ENCODE results near the gene BNC2.
"Not testable (repeated sequence)": the region's sequence is repeated elsewhere in the genome, so short reads cannot be mapped to it uniquely, and the experiment has no call there.

Gene BNC2

GRCh38 chr9:16484744-16485143 is 385.7 kb downstream of the BNC2 start:
- no peak for ATAC-seq
- H3K9me3 Mint-ChIP-seq, result peaks cover 7% of the 10 kb centered on the region
- no peak for DNase-seq (ENCODE audit: low spot score in 2 of 2)
- H3K27ac Mint-ChIP-seq, result no peak overlapping the region
- no peaks in the 10 kb centered on the region for H3K4me1 Mint-ChIP-seq
- no peak overlapping the region for H3K4me3 Mint-ChIP-seq
- H3K36me3 Mint-ChIP-seq, result no peaks in the 10 kb centered on the region

GRCh38 chr9:16484180-16484579 is 386.3 kb downstream of the BNC2 start:
- Mint-ChIP-seq H3K27ac (no peak overlapping the region), H3K36me3 (no peaks in the 10 kb centered on the region), H3K4me1 (no peaks in the 10 kb centered on the region), H3K4me3 (no peak overlapping the region), H3K9me3 (peaks cover 7% of the 10 kb centered on the region)
- DNase-seq (ENCODE audit: low spot score in 2 of 2) (no peak), ATAC-seq (no peak)

DNA sequence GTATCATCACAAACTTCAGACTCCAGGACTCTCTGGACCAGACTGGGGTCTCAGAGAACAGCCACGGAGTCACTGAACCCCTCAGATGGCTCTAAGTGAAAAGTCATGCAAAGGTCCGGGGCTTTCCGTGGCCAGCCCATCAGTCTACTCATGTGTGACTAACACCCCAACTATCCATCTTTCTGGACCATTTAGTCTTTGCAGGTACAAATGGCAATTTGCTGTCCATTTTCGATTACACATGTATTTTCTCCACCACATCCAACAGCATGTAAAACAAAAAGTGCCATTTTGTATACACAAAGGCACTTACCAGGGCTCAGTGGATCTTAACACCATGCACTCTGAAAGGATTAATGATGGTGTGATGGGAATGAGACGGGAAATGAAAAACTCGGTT is 387.7 kb downstream of the BNC2 start:
- H3K36me3 Mint-ChIP-seq, result no peaks in the 10 kb centered on the region
- H3K4me3 Mint-ChIP-seq, result no peak overlapping the region
- no peaks in the 10 kb centered on the region for H3K4me1 Mint-ChIP-seq
- ATAC-seq (no peak), DNase-seq (ENCODE audit: low spot score in 2 of 2) (no peak)
- peaks cover 7% of the 10 kb centered on the region for H3K9me3 Mint-ChIP-seq
- H3K27ac Mint-ChIP-seq, result no peak overlapping the region

DNA sequence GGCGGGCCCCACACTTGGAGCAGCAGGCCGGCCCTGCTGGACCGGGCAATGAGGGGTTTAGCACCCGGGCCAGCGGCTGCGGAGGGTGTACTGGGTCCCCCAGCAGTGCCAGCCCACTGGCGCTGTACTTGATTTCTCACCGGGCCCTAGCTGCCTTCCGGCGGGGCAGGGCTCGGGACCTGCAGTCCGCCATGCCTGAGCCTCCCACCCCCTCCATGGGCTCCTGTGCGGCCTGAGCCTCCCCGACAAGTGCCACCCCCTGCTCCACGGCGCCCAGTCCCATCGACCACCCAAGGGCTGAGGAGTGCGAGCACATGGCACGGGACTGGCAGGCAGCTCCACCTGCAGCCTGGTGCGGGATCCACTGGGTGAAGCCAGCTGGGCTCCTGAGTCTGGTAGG is 389.9 kb downstream of the BNC2 start:
- ATAC-seq; DNase-seq (ENCODE audit: low spot score in 2 of 2); H3K36me3 Mint-ChIP-seq; H3K27ac Mint-ChIP-seq; H3K4me1 Mint-ChIP-seq; H3K4me3 Mint-ChIP-seq; H3K9me3 Mint-ChIP-seq: not testable (repeated sequence)

DNA sequence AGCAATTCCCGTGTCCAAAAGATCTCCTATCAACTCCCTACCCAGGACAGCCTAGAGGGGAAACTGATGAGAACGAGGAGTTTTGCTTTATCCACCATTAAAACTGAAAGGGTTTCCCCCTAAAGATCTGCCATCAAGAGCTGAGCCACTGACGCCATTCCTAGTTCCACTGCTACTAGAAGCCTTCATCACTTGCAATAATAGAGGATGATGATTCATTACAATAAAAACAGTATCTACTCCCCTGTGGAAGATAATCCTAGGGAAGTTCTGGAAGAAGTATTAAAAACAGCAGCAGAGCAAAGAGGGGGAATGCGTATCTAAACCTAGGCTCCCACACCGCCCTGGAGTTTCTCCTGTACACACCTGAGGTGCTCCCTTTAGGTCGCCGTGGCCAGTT is 394.5 kb downstream of the BNC2 start:
- no peaks in the 10 kb centered on the region for H3K4me1 Mint-ChIP-seq
- H3K9me3 Mint-ChIP-seq, result peaks cover 5% of the 10 kb centered on the region
- ATAC-seq (no peak), DNase-seq (ENCODE audit: low spot score in 2 of 2) (no peak)
- H3K27ac Mint-ChIP-seq, result no peak overlapping the region
- H3K36me3 Mint-ChIP-seq, result no peaks in the 10 kb centered on the region
- no peak overlapping the region for H3K4me3 Mint-ChIP-seq

GRCh38 chr9:16475257-16475656 is 395.2 kb downstream of the BNC2 start:
- DNase-seq (ENCODE audit: low spot score in 2 of 2), result no peak
- no peak for ATAC-seq
- Mint-ChIP-seq H3K9me3 (peaks cover 5% of the 10 kb centered on the region), H3K36me3 (no peaks in the 10 kb centered on the region), H3K4me3 (no peak overlapping the region), H3K4me1 (no peaks in the 10 kb centered on the region), H3K27ac (no peak overlapping the region)

DNA sequence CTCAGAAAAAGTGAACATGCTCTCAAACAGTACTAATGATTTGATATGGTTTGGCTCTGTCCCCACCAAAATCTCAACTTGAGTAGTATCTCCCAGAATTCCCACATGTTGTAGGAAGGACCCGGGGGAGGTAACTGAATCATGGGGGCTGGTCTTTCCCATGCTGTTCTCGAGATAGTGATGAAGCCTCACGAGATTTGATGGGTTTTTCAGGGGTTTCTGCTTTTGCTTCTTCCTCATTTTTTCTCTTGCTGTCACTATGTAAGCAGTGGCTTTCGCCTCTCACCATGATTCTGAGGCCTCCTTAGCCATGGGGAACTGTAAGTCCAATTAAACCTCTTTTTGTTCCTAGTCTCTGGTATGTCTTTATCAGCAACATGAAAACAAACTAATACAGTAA is 401.3 kb downstream of the BNC2 start:
- H3K4me3 Mint-ChIP-seq, result no peak overlapping the region
- ATAC-seq (no peak), DNase-seq (ENCODE audit: low spot score in 2 of 2) (no peak)
- H3K36me3 Mint-ChIP-seq, result no peaks in the 10 kb centered on the region
- H3K9me3 Mint-ChIP-seq, result peaks cover 5% of the 10 kb centered on the region
- H3K4me1 Mint-ChIP-seq, result no peaks in the 10 kb centered on the region
- no peak overlapping the region for H3K27ac Mint-ChIP-seq

GRCh38 chr9:16461851-16462250 is 408.6 kb downstream of the BNC2 start:
- Mint-ChIP-seq H3K4me3 (no peak overlapping the region), H3K36me3 (no peaks in the 10 kb centered on the region), H3K27ac (no peak overlapping the region), H3K9me3 (peaks cover 5% of the 10 kb centered on the region), H3K4me1 (no peaks in the 10 kb centered on the region)
- ATAC-seq (no peak), DNase-seq (ENCODE audit: low spot score in 2 of 2) (no peak)

DNA sequence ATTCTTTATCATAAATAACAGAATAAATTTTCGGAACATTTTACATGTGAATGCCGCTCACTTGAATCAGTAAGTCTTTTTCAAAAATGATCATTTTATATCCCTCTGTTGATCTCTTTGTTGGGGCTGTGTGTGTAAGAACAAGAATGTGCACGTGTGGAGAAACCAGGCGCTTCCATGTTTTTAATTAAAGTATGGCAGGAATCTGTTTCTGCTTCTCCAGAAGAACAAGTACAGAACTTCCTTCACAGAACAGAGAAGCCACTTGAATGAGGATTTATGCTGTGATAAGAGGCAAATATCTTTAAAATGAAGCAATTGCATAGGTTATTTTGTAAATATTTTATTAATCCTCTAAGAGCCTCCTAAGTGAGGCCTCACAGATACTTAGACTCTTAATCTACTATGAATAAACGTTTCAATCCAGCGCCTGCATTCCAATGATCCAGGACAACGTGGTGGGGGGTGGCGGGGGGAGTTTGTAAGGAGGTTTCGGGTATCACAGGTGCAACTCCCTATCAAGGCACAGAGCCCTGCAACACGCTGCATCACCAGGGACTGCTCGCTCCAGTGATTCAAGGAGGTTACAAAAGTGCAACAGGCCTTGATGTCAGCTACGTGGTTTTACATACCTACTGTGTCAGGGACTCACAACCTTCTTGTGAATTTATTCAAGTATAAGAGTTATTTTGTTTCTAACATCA is 409.2 kb downstream of the BNC2 start:
- H3K36me3 Mint-ChIP-seq, result no peaks in the 10 kb centered on the region
- peaks cover 5% of the 10 kb centered on the region for H3K9me3 Mint-ChIP-seq
- ATAC-seq (no peak), DNase-seq (ENCODE audit: low spot score in 2 of 2) (no peak)
- no peak overlapping the region for H3K4me3 Mint-ChIP-seq
- H3K4me1 Mint-ChIP-seq, result no peaks in the 10 kb centered on the region
- H3K27ac Mint-ChIP-seq, result no peak overlapping the region

- peaks cover 5% of the 10 kb centered on the region for H3K9me3 Mint-ChIP-seq
- H3K36me3 Mint-ChIP-seq, result no peaks in the 10 kb centered on the region
- ATAC-seq (no peak), DNase-seq (ENCODE audit: low spot score in 2 of 2) (no peak)
- no peaks in the 10 kb centered on the region for H3K4me1 Mint-ChIP-seq
- no peak overlapping the region for H3K4me3 Mint-ChIP-seq
- H3K27ac Mint-ChIP-seq, result no peak overlapping the region
Measured at GRCh38 chr9:16460696-16461095, 409.8 kb downstream of the BNC2 start.

GRCh38 chr9:16459421-16460148 is 410.9 kb downstream of the BNC2 start:
- ATAC-seq (no peak), DNase-seq (ENCODE audit: low spot score in 2 of 2) (no peak)
- Mint-ChIP-seq H3K4me1 (no peaks in the 10 kb centered on the region), H3K9me3 (peaks cover 8% of the 10 kb centered on the region), H3K27ac (no peak overlapping the region), H3K4me3 (no peak overlapping the region), H3K36me3 (no peaks in the 10 kb centered on the region)

DNA sequence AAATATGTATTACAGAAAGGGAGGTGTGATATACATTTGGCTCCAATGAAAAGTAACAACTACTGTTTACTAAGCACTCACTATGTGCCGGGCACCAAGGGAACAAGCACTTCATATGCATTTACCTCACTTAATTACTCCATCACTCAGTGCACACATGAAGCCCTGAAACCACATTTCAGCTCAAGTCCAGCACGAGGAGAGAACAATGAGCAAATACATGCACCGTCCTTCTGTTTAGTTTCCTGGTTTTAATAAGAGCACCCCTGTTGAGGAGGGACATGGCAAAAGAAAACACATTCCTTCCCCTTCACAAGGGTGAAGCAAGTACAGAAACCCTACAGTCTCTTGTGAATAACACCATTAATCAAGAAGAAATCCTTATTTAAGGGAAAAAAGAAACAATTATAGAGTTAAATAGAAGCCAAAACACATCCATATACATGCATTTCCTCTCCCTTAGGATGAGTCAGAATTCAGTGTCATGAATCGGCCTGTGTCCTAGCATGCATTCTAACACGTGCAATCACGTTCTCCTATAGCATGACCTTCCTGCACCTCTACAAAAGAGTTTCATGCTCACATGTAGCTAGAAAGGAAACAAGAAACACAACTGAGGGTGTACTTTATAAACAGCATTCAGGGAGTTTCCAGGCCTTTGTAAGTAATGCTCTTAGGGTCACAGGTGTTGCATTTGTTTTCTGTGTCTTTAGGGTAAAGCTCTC is 411.6 kb downstream of the BNC2 start:
- peaks cover 10% of the 10 kb centered on the region for H3K9me3 Mint-ChIP-seq
- DNase-seq (ENCODE audit: low spot score in 2 of 2) (no peak), ATAC-seq (no peak)
- no peaks in the 10 kb centered on the region for H3K4me1 Mint-ChIP-seq
- no peak overlapping the region for H3K27ac Mint-ChIP-seq
- no peaks in the 10 kb centered on the region for H3K36me3 Mint-ChIP-seq
- H3K4me3 Mint-ChIP-seq, result no peak overlapping the region

GRCh38 chr9:16455842-16456241 is 414.6 kb downstream of the BNC2 start:
- Mint-ChIP-seq H3K4me3 (no peak overlapping the region), H3K27ac (no peak overlapping the region), H3K9me3 (peaks cover 14% of the 10 kb centered on the region), H3K4me1 (no peaks in the 10 kb centered on the region), H3K36me3 (no peaks in the 10 kb centered on the region)
- ATAC-seq (no peak), DNase-seq (ENCODE audit: low spot score in 2 of 2) (no peak)

DNA sequence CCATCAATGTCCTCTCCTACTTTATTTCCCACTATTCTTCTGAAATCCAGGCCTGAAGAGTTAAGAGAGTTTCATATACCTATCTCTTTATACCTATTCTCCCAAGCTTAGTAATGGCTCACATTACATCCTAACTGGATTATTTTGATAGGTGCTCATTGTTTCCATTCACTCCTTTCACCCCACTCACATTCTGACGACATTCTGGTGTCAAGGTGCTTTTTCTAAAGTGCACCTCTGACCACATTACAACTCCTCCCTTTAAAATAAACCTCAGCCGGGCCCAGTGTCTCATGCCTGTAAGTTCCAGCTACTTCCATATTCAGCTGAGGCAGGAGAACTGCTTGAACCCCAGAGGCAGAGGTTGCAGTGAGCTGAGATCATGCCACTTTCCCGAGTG is 417.1 kb downstream of the BNC2 start:
- H3K27ac Mint-ChIP-seq, result no peak overlapping the region
- H3K4me3 Mint-ChIP-seq, result no peak overlapping the region
- no peak for DNase-seq (ENCODE audit: low spot score in 2 of 2)
- H3K4me1 Mint-ChIP-seq, result no peaks in the 10 kb centered on the region
- no peak for ATAC-seq
- no peaks in the 10 kb centered on the region for H3K36me3 Mint-ChIP-seq
- peaks cover 11% of the 10 kb centered on the region for H3K9me3 Mint-ChIP-seq

- H3K4me3 Mint-ChIP-seq, result no peak overlapping the region
- no peak for ATAC-seq
- no peak overlapping the region for H3K27ac Mint-ChIP-seq
- H3K4me1 Mint-ChIP-seq, result no peaks in the 10 kb centered on the region
- peaks cover 11% of the 10 kb centered on the region for H3K9me3 Mint-ChIP-seq
- DNase-seq (ENCODE audit: low spot score in 2 of 2), result no peak
- no peaks in the 10 kb centered on the region for H3K36me3 Mint-ChIP-seq
Measured at GRCh38 chr9:16450578-16450977, 419.9 kb downstream of the BNC2 start.

DNA sequence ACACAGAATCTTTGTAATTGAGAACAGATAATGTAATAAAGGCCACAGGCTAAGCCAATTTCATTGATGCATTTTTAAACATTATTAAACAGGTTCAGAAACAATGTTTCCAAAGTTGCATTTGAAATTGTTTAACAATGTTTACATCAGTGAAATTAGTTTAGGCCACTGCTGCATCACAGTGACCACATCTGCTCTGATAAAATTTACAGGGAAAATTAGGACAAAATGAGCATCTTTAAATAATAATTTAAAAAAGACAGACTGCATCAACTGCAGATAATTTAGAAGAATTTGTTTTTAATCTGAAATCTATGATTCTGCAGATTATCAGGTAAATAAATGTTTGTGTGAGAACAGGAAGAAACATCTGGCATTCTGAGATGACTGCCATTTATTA is 420.4 kb downstream of the BNC2 start:
- H3K36me3 Mint-ChIP-seq, result no peaks in the 10 kb centered on the region
- no peak for DNase-seq (ENCODE audit: low spot score in 2 of 2)
- peaks cover 9% of the 10 kb centered on the region for H3K9me3 Mint-ChIP-seq
- H3K4me1 Mint-ChIP-seq, result no peaks in the 10 kb centered on the region
- H3K27ac Mint-ChIP-seq, result no peak overlapping the region
- ATAC-seq, result no peak
- H3K4me3 Mint-ChIP-seq, result no peak overlapping the region

Data from stimulated activated effector memory CD8-positive, alpha-beta T cell treated with anti-CD3 and anti-CD28 coated beads, Interleukin-12 subunit alpha, Interleukin-12 subunit beta, amount 100 ng/mL, for 72 hours (primary cell).